ENCODE data around the gene P2RY8. TPM values are rescaled to one million over a fixed set of nuclear protein-coding genes. Genes with fewer than 3 reads are reported as not detected.

Gene P2RY8
- total RNA-seq, 1 donor from 2014 or later, result not detected

DNA sequence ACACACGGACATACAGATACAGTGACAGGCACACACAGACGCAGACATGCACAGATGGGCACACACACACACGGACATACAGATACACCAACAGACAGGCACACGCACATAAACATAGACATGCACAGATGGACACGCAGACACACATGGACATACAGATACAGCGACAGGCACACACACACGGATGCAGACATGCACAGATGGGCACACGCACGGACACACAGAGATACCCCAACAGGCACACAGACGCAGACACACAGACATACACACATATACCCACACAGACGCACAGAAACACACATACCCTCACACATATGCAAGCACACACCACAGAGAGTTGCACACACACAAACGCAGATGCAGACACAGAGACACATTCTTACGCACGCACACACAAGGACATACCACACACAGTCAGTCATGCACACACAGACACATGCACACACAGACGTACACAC lies 120.6 kb downstream of the P2RY8 start:
- peak; percentile 97 for FAIRE-seq

More for the DNA sequence above, 120.6 kb downstream of the P2RY8 start:
- peaks cover 4% of the 10 kb centered on the region for H3K36me3 ChIP-seq (ENCODE audit: control insufficient read depth, insufficient read depth, low read length)
- TF ChIP-seq, protein P1, sequence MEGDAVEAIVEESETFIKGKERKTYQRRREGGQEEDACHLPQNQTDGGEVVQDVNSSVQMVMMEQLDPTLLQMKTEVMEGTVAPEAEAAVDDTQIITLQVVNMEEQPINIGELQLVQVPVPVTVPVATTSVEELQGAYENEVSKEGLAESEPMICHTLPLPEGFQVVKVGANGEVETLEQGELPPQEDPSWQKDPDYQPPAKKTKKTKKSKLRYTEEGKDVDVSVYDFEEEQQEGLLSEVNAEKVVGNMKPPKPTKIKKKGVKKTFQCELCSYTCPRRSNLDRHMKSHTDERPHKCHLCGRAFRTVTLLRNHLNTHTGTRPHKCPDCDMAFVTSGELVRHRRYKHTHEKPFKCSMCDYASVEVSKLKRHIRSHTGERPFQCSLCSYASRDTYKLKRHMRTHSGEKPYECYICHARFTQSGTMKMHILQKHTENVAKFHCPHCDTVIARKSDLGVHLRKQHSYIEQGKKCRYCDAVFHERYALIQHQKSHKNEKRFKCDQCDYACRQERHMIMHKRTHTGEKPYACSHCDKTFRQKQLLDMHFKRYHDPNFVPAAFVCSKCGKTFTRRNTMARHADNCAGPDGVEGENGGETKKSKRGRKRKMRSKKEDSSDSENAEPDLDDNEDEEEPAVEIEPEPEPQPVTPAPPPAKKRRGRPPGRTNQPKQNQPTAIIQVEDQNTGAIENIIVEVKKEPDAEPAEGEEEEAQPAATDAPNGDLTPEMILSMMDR (IDR thresholded peaks at IDR 0.05; ENCODE audit: insufficient read depth, low read length, severe bottlenecking), result no peak
- no peaks in the 10 kb centered on the region for H3K27me3 ChIP-seq (ENCODE audit: control insufficient read depth, insufficient read depth, low read length)
- DNase-seq (ENCODE audit: low read depth), result no peak
- H3K4me3 ChIP-seq (ENCODE audit: low read depth, low read length), result no peak overlapping the region

Other genes with a start within 250 kb of the P2RY8 start
- not detected in 2 replicates for gene IL3RA, start 200.4 kb downstream of the P2RY8 start, total RNA-seq
- gene SLC25A6, start 145.1 kb downstream of the P2RY8 start, total RNA-seq, result 251 and 335 TPM in 2 replicates
- gene ASMTL, start 84.3 kb downstream of the P2RY8 start, total RNA-seq, result 4.7 and 7.7 TPM in 2 replicates
- 22.6 and 27.1 TPM in 2 replicates for gene AKAP17A, start 54.4 kb upstream of the P2RY8 start, total RNA-seq
- under 0.01 and 0.13 TPM in 2 replicates for gene ASMT, start 77.9 kb upstream of the P2RY8 start, total RNA-seq